HCT116 (cell line): ENCODE data around the gene GNL2. TPM values are rescaled to one million over a fixed set of nuclear protein-coding genes. Genes with fewer than 3 reads are reported as not detected.
A peak's percentile ranks its signal among the peaks of the same experiment; 100 is the strongest.

Experiments used
- ATAC-seq: fragments of 200-7000 bp; cut with Tn5 transposase; 2 replicates; pipeline ENCODE4 v1.9.1; 2020; ENCODE audit warnings: mild to moderate bottlenecking, moderate library complexity
- BruUV-seq: library from RNA; stranded (reverse); fragments of 400-500 nt; replicated peaks from 2 replicates; lab custom pipeline; 2021; lab: Mats Ljungman, UMichigan
- CTCF ChIA-PET: fragments of 300-600 bp; sonication (Branson Sonifier 250); formaldehyde crosslinking; loops from one replicate; lab custom pipeline; 2021; ENCODE audit warnings: antibody characterized with exemption; lab: Charles Lee
- POLR2A ChIA-PET: fragments of 300-600, 350-600 bp; sonication (Branson Sonifier 250); formaldehyde crosslinking; loops from one replicate; lab custom pipeline; 2021; ENCODE audit warnings: antibody characterized with exemption; lab: Charles Lee
- RAD21 ChIA-PET, 2 experiments: fragments of 300-600 bp; sonication (Branson Sonifier 250); formaldehyde crosslinking; loops; one replicate each; lab custom pipeline; 2023; ENCODE audit warnings: low total read pairs in 2 of 2; ENCODE audit not compliant: uncharacterized antibody in 2 of 2, unreplicated experiment in 2 of 2, low non-redundant PET in 1 of 2; lab: Charles Lee
- DNase-seq: peaks from one replicate; pipeline ENCODE4 v3.0.0-alpha.2; 2010; ENCODE audit warnings: low read depth, low spot score
- H2AFZ ChIP-seq: fragments of 200-600 bp; shearing (Covaris generic), sonication (generic); 2 replicates; pipeline ENCODE4 v1.6.1; 2017; ENCODE audit warnings: low read depth, mixed run types, mixed read lengths, antibody characterized with exemption, low read length; ENCODE audit not compliant: poor library complexity, severe bottlenecking
- H3K27ac ChIP-seq: 2 replicates; pipeline ENCODE4 v1.5.1; 2012; ENCODE audit warnings: low read depth, low read length
- H3K27me3 ChIP-seq: fragments of 200-600 bp; sonication (generic); 2 replicates; pipeline ENCODE4 v1.6.1; 2016; ENCODE audit warnings: mixed run types, low read length, mixed read lengths; ENCODE audit not compliant: insufficient read depth
- H3K36me3 ChIP-seq, 2 experiments: fragments of 200-500 bp in 1 of 2; fragments of 200-600 bp in 1 of 2; sonication (Bioruptor generic) in 1 of 2; sonication (generic) in 1 of 2; 2 replicates each; pipeline versions ENCODE4 v1.5.1 to v1.6.1; 2014 to 2016; ENCODE audit warnings: low read length in 2 of 2, inconsistent platforms in 1 of 2, mixed read lengths in 1 of 2, mixed run types in 1 of 2; ENCODE audit not compliant: insufficient read depth in 2 of 2, control insufficient read depth in 1 of 2
- H3K4me1 ChIP-seq, 2 experiments: fragments of 200-600 bp in 1 of 2; sonication (generic) in 1 of 2; 2 replicates each; pipeline versions ENCODE4 v1.5.1 to v1.6.1; 2012 to 2017; ENCODE audit warnings: low read length in 2 of 2, inconsistent platforms in 1 of 2, mild to moderate bottlenecking in 1 of 2, mixed read lengths in 1 of 2, mixed run types in 1 of 2, moderate library complexity in 1 of 2; ENCODE audit not compliant: insufficient read depth in 2 of 2, control insufficient read depth in 1 of 2
- H3K4me2 ChIP-seq: fragments of 200-600 bp; sonication (generic); 2 replicates; pipeline ENCODE4 v1.6.1; 2017; ENCODE audit warnings: mixed run types, low read length, mixed read lengths
- H3K4me3 ChIP-seq, 2 experiments: fragments of 200-600 bp in 1 of 2; sonication (generic) in 1 of 2; replicated peaks in 1 of 2; 2 replicates each; pipeline ENCODE4 v1.5.1; 2011 to 2016; ENCODE audit warnings: low read length in 2 of 2, control low read depth in 1 of 2, low read depth in 1 of 2, mild to moderate bottlenecking in 1 of 2, mixed read lengths in 1 of 2, mixed run types in 1 of 2
- H3K79me2 ChIP-seq: fragments of 200-600 bp; sonication (generic); 2 replicates; pipeline ENCODE4 v1.6.1; 2017; ENCODE audit warnings: mild to moderate bottlenecking, mixed run types, low read length, moderate library complexity, mixed read lengths; ENCODE audit not compliant: insufficient read depth
- H3K9ac ChIP-seq: fragments of 200-600 bp; sonication (generic); 2 replicates; pipeline ENCODE4 v1.6.1; 2016; ENCODE audit warnings: low read length, mixed read lengths
- H3K9me2 ChIP-seq: fragments of 200-600 bp; sonication (generic), shearing (Covaris generic); 2 replicates; pipeline ENCODE4 v1.6.1; 2017; ENCODE audit warnings: mixed run types, mild to moderate bottlenecking, moderate library complexity; ENCODE audit not compliant: insufficient read depth
- H3K9me3 ChIP-seq, 2 experiments: fragments of 200-500 bp in 1 of 2; fragments of 200-600 bp in 1 of 2; sonication (Bioruptor generic) in 1 of 2; sonication (generic) in 1 of 2; 2 replicates each; pipeline ENCODE4 v1.6.1; 2014 to 2017; ENCODE audit warnings: low read length in 2 of 2, mixed read lengths in 2 of 2, inconsistent platforms in 1 of 2, low read depth in 1 of 2, mild to moderate bottlenecking in 1 of 2, mixed run types in 1 of 2, moderate library complexity in 1 of 2; ENCODE audit not compliant: control insufficient read depth in 1 of 2, insufficient read depth in 1 of 2
- H4K20me1 ChIP-seq: fragments of 200-600 bp; sonication (generic), shearing (Covaris generic); 2 replicates; pipeline ENCODE4 v1.6.1; 2017; ENCODE audit warnings: mixed run types, mild to moderate bottlenecking, moderate library complexity; ENCODE audit not compliant: insufficient read depth
- CBX3 ChIP-seq: IDR thresholded peaks from 2 replicates; pipeline ENCODE4 v1.6.1; 2012; ENCODE audit warnings: low read depth
- CEBPB ChIP-seq: IDR thresholded peaks from 2 replicates; pipeline ENCODE4 v1.6.1; 2012; ENCODE audit warnings: low read depth
- CTCF ChIP-seq, 3 experiments: fragments of 200-600 bp in 1 of 3; sonication (generic) in 1 of 3; IDR thresholded peaks in 2 of 3; conservative IDR thresholded peaks in 1 of 3; 2 replicates each; pipeline ENCODE4 v1.5.1; 2012 to 2017; ENCODE audit warnings: low read depth in 2 of 3, low read length in 2 of 3, antibody characterized with exemption in 1 of 3, borderline replicate concordance in 1 of 3, control low read depth in 1 of 3, mild to moderate bottlenecking in 1 of 3, mixed read lengths in 1 of 3, mixed run types in 1 of 3, moderate library complexity in 1 of 3; ENCODE audit not compliant: insufficient read depth in 1 of 3
- ELF1 ChIP-seq: IDR thresholded peaks from 2 replicates; pipeline ENCODE4 v1.6.1; 2012; ENCODE audit warnings: low read depth, borderline replicate concordance
- EZH2 ChIP-seq: fragments of 200-600 bp; sonication (generic); IDR thresholded peaks from 2 replicates; pipeline ENCODE4 v1.6.1; 2017; ENCODE audit warnings: antibody characterized with exemption, mixed run types
- FOSL1 ChIP-seq: IDR thresholded peaks from 2 replicates; pipeline ENCODE4 v1.6.1; 2012; ENCODE audit warnings: low read depth
- POLR2A ChIP-seq: IDR thresholded peaks from 2 replicates; pipeline ENCODE4 v1.7.0; 2011; ENCODE audit warnings: borderline replicate concordance; ENCODE audit not compliant: insufficient read depth, insufficient read length; ENCODE audit errors: extremely low read depth
- POLR2AphosphoS5 ChIP-seq: IDR thresholded peaks from 2 replicates; pipeline ENCODE4 v1.6.1; 2011; ENCODE audit warnings: mild to moderate bottlenecking, low read depth, low read length, moderate library complexity
- RAD21 ChIP-seq: IDR thresholded peaks from 2 replicates; pipeline ENCODE4 v1.6.1; 2012; ENCODE audit warnings: low read depth, mild to moderate bottlenecking
- REST ChIP-seq: IDR thresholded peaks from 2 replicates; pipeline ENCODE4 v1.6.1; 2012; ENCODE audit warnings: low read depth
- SRF ChIP-seq: IDR thresholded peaks from 2 replicates; pipeline ENCODE4 v1.6.1; 2012; ENCODE audit warnings: low read depth
- TCF7L2 ChIP-seq: IDR thresholded peaks from 2 replicates; pipeline ENCODE4 v1.7.0; 2011; ENCODE audit warnings: borderline replicate concordance, inconsistent platforms; ENCODE audit not compliant: insufficient read depth, insufficient read length; ENCODE audit errors: extremely low read depth
- ZFX ChIP-seq: fragments of 450-650 bp; IDR thresholded peaks from 2 replicates; pipeline ENCODE4 v1.6.1; 2017
- ZNF274 ChIP-seq: fragments of 200-500 bp; sonication (Bioruptor generic); IDR thresholded peaks from 2 replicates; pipeline ENCODE4 v1.6.1; 2014; ENCODE audit warnings: mild to moderate bottlenecking, low read depth, low read length, inconsistent platforms
- intact Hi-C: fragments of 100-400 bp; cut with micrococcal nuclease; formaldehyde crosslinking; loops from 2 replicates; pipeline ENCODE4 v1.10.0; 2022
- total RNA-seq: library from RNA; stranded (reverse); gene quantifications from one replicate; pipeline ENCODE4 v1.2.1, GENCODE V29; 2021; ENCODE audit not compliant: unreplicated experiment

GNL2 gene
- total RNA-seq, 1 experiment from 2014 or later = 79.2 TPM

DNA sequence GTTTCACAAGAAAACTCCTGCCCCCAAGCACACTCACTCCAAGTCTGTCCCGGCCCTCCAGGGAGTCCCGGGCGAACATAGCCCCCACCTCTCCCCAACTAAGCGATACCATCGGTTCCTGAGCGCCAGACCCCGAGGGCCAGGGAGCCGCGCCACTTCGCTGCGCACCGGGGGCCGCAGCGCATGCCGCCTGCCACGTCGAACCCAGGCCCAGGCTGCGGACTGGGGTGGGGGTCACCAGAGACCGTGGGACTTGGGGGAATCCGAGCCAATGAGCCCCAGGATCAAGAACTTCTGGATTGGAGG is 38.2 kb upstream of the GNL2 start:
- ATAC-seq = no peak

More for the DNA sequence above, 38.2 kb upstream of the GNL2 start:
- no peaks in the 10 kb centered on the region for H3K36me3 ChIP-seq
- no peaks in the 10 kb centered on the region for H3K9me3 ChIP-seq
- no peaks in the 10 kb centered on the region for H3K79me2 ChIP-seq
- TF ChIP-seq TCF7L2 (no peak), EZH2 (no peak), CBX3 (no peak), RAD21 (no peak), REST (no peak), POLR2A (no peak), FOSL1 (no peak), SRF (no peak), CTCF (IDR thresholded peaks at IDR 0.05 in 2 of 3, conservative IDR thresholded peaks at IDR 0.05 in 1 of 3; ENCODE audit: borderline replicate concordance in 1 of 3, insufficient read depth in 1 of 3, low read depth in 2 of 3, low read length in 2 of 3) (no peak), ZNF274 (no peak), POLR2AphosphoS5 (no peak), ELF1 (no peak), ZFX (no peak), CEBPB (no peak)
- TF ChIP-seq, all 23 proteins: peak for 0
- peak overlapping the region; percentile 65; the same call in 1 of the 2 replicates for H3K4me2 ChIP-seq
- DNase-seq = no peak
- H3K9ac ChIP-seq = no peak overlapping the region
- ChIA-PET POLR2A (no interaction called here), RAD21 (no interaction called here), CTCF (no interaction called here)
- H3K4me1 ChIP-seq = no peaks in the 10 kb centered on the region; a peak in 1 of 4 replicates
- no peaks in the 10 kb centered on the region for H3K9me2 ChIP-seq
- peaks cover 48% of the 10 kb centered on the region for H3K27me3 ChIP-seq
- intact Hi-C loops = no loop called here
- BruUV-seq = no TSS peak
- H2AFZ ChIP-seq = no peak overlapping the region
- H4K20me1 ChIP-seq = no peaks in the 10 kb centered on the region
- H3K27ac ChIP-seq = no peak overlapping the region
- H3K4me3 ChIP-seq = no peak overlapping the region
